ENCODE data around the gene TIGD2.

GRCh38 chr4:89109841-89110540 is 1.3 kb upstream of the TIGD2 start:
- no peak for TF ChIP-seq CTCF (optimal IDR thresholded peaks at IDR 0.05 in 1 of 3, IDR thresholded peaks at IDR 0.05 in 1 of 3, conservative IDR thresholded peaks at IDR 0.05 in 1 of 3; ENCODE audit: extremely low read depth in 1 of 3, insufficient read depth in 2 of 3, low read length in 3 of 3)
- no peak for TF ChIP-seq EZH2 (IDR thresholded peaks at IDR 0.05; ENCODE audit: low read length)
